ENCODE measurements around the gene JMJD1C. TPM values are rescaled to one million over a fixed set of nuclear protein-coding genes. Genes with fewer than 3 reads are reported as not detected.

Gene JMJD1C
- total RNA-seq, 1 experiment from 2014 or later, result 66.3 TPM

DNA sequence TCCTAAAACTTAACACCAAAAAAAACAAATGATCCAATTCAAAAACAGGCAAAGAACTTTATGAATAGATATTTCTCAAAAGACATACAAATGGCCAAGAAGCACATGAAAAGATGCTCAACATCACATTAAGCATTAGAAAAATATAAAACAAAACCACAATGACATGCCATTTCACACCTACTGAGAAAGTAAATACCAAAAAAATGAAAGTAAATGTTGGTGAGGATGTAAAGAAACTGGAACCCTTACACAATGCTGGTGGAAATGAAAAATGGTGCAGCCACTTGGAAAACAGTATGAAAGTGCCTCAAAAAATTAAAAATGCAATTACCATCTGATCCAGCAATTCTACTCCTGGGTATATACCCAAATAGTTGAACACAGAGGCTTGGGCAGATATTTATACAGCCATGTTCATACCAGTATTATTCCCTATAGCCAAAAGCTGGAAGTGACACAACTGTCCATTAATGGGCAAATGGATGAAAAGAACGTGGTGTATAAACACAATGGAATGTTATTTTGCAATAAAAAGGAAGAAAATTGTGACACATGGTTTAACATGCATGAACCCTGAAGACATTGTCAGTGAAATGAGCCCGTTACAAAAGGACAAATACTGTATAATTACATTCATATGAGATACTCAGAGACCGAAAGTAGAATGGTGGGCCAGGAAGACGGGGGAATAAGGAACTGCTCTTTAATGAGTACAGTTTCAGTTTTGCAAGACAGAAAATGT, 89.0 kb downstream of the JMJD1C start:
- POLR2A ChIA-PET, result no interaction called here
- intact Hi-C loops (cut with micrococcal nuclease), result no loop called here
- H3K27ac ChIP-seq (ENCODE audit: low read depth, low read length), result no peak overlapping the region

DNA sequence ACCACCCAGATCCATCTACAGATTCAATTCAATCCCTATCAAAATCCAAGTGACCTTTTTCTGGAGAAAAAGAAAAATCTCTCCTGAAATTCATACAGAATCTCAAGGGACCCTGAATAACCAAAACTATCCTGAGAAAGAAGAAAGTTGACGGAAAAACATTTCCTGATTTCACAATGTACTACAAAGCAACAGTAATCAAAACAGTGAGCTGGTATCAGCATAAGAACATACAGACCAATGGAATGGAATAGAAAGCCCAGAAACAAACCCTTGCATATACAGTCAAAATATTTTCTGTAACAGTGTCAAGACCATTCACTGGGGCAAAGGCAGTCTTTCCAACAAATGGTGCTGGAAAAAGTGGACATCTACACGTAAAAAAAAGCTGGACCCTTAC, 89.9 kb downstream of the JMJD1C start:
- no peak overlapping the region for H3K4me3 ChIP-seq (replicated peaks in 1 of 2; ENCODE audit: low read depth in 1 of 2, low read length in 2 of 2)
- no peak overlapping the region for H3K27ac ChIP-seq (ENCODE audit: low read depth, low read length)
- CTCF ChIA-PET, result no interaction called here
- no peaks in the 10 kb centered on the region for H3K36me3 ChIP-seq (ENCODE audit: control insufficient read depth in 1 of 2, insufficient read depth in 2 of 2, low read length in 2 of 2)
- no TSS peak for BruUV-seq (replicated peaks)
- intact Hi-C loops (cut with micrococcal nuclease), result no loop called here
- H3K79me2 ChIP-seq (ENCODE audit: insufficient read depth, low read length), result peaks cover 51% of the 10 kb centered on the region
- H2AFZ ChIP-seq (ENCODE audit: low read depth, low read length, poor library complexity, severe bottlenecking), result no peak overlapping the region
- POLR2A ChIA-PET, result no interaction called here
- H3K9me2 ChIP-seq (ENCODE audit: insufficient read depth), result 0 out of 2 replicates have a peak, but pooled peaks cover 5% of the 10 kb centered on the region
- no peaks in the 10 kb centered on the region for H3K4me1 ChIP-seq (ENCODE audit: control insufficient read depth in 1 of 2, insufficient read depth in 2 of 2, low read length in 2 of 2)
- DNase-seq (ENCODE audit: low read depth, low spot score) (no peak), ATAC-seq (no peak)
- H4K20me1 ChIP-seq (ENCODE audit: insufficient read depth), result no peaks in the 10 kb centered on the region; the same call in 1 of the 2 replicates
- RAD21 ChIA-PET (ENCODE audit: low non-redundant PET in 1 of 2, low total read pairs in 2 of 2, uncharacterized antibody in 2 of 2, unreplicated experiment in 2 of 2), result interaction anchor here in 1 of 2 experiments (0.6 kb wide), 1 partner anchor 113 kb away, joined by 3 read pairs; no protein-coding TSS in a partner anchor
- no peak overlapping the region for H3K9ac ChIP-seq (ENCODE audit: low read length)
- H3K4me2 ChIP-seq (ENCODE audit: low read length), result no peak overlapping the region
- H3K9me3 ChIP-seq (ENCODE audit: control insufficient read depth in 1 of 2, insufficient read depth in 1 of 2, low read depth in 1 of 2, low read length in 2 of 2), result no peaks in the 10 kb centered on the region
- no peaks in the 10 kb centered on the region for H3K27me3 ChIP-seq (ENCODE audit: insufficient read depth, low read length)
- TF ChIP-seq, protein P1, sequence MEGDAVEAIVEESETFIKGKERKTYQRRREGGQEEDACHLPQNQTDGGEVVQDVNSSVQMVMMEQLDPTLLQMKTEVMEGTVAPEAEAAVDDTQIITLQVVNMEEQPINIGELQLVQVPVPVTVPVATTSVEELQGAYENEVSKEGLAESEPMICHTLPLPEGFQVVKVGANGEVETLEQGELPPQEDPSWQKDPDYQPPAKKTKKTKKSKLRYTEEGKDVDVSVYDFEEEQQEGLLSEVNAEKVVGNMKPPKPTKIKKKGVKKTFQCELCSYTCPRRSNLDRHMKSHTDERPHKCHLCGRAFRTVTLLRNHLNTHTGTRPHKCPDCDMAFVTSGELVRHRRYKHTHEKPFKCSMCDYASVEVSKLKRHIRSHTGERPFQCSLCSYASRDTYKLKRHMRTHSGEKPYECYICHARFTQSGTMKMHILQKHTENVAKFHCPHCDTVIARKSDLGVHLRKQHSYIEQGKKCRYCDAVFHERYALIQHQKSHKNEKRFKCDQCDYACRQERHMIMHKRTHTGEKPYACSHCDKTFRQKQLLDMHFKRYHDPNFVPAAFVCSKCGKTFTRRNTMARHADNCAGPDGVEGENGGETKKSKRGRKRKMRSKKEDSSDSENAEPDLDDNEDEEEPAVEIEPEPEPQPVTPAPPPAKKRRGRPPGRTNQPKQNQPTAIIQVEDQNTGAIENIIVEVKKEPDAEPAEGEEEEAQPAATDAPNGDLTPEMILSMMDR (IDR thresholded peaks at IDR 0.05 in 2 of 3, conservative IDR thresholded peaks at IDR 0.05 in 1 of 3; ENCODE audit: borderline replicate concordance in 1 of 3, insufficient read depth in 1 of 3, low read depth in 2 of 3, low read length in 2 of 3), result no peak
- TF ChIP-seq EGR1 (IDR thresholded peaks at IDR 0.05; ENCODE audit: low read depth) (no peak), ZNF274 (IDR thresholded peaks at IDR 0.05; ENCODE audit: low read depth, low read length) (no peak), SP1 (IDR thresholded peaks at IDR 0.05; ENCODE audit: low read depth) (no peak), TCF7L2 (IDR thresholded peaks at IDR 0.05; ENCODE audit: borderline replicate concordance, extremely low read depth, insufficient read depth, insufficient read length) (no peak), POLR2AphosphoS5 (IDR thresholded peaks at IDR 0.05; ENCODE audit: low read depth, low read length) (no peak)
- TF ChIP-seq, protein P2, sequence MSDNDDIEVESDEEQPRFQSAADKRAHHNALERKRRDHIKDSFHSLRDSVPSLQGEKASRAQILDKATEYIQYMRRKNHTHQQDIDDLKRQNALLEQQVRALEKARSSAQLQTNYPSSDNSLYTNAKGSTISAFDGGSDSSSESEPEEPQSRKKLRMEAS (IDR thresholded peaks at IDR 0.05), result no peak
- TF ChIP-seq, protein P3, sequence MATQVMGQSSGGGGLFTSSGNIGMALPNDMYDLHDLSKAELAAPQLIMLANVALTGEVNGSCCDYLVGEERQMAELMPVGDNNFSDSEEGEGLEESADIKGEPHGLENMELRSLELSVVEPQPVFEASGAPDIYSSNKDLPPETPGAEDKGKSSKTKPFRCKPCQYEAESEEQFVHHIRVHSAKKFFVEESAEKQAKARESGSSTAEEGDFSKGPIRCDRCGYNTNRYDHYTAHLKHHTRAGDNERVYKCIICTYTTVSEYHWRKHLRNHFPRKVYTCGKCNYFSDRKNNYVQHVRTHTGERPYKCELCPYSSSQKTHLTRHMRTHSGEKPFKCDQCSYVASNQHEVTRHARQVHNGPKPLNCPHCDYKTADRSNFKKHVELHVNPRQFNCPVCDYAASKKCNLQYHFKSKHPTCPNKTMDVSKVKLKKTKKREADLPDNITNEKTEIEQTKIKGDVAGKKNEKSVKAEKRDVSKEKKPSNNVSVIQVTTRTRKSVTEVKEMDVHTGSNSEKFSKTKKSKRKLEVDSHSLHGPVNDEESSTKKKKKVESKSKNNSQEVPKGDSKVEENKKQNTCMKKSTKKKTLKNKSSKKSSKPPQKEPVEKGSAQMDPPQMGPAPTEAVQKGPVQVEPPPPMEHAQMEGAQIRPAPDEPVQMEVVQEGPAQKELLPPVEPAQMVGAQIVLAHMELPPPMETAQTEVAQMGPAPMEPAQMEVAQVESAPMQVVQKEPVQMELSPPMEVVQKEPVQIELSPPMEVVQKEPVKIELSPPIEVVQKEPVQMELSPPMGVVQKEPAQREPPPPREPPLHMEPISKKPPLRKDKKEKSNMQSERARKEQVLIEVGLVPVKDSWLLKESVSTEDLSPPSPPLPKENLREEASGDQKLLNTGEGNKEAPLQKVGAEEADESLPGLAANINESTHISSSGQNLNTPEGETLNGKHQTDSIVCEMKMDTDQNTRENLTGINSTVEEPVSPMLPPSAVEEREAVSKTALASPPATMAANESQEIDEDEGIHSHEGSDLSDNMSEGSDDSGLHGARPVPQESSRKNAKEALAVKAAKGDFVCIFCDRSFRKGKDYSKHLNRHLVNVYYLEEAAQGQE (IDR thresholded peaks at IDR 0.05; ENCODE audit: low read depth), result no peak
- TF ChIP-seq, protein P4, sequence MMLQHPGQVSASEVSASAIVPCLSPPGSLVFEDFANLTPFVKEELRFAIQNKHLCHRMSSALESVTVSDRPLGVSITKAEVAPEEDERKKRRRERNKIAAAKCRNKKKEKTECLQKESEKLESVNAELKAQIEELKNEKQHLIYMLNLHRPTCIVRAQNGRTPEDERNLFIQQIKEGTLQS (IDR thresholded peaks at IDR 0.05), result no peak

More for the DNA sequence above, 89.0 kb downstream of the JMJD1C start:
- Histone ChIP-seq H3K79me2 (ENCODE audit: insufficient read depth, low read length) (peaks cover 50% of the 10 kb centered on the region), H3K36me3 (ENCODE audit: control insufficient read depth in 1 of 2, insufficient read depth in 2 of 2, low read length in 2 of 2) (no peaks in the 10 kb centered on the region), H3K9me2 (ENCODE audit: insufficient read depth) (0 out of 2 replicates have a peak, but pooled peaks cover 5% of the 10 kb centered on the region), H2AFZ (ENCODE audit: low read depth, low read length, poor library complexity, severe bottlenecking) (no peak overlapping the region), H3K9me3 (ENCODE audit: control insufficient read depth in 1 of 2, insufficient read depth in 1 of 2, low read depth in 1 of 2, low read length in 2 of 2) (no peaks in the 10 kb centered on the region), H4K20me1 (ENCODE audit: insufficient read depth) (no peaks in the 10 kb centered on the region; the same call in 1 of the 2 replicates), H3K27me3 (ENCODE audit: insufficient read depth, low read length) (no peaks in the 10 kb centered on the region), H3K9ac (ENCODE audit: low read length) (no peak overlapping the region), H3K4me2 (ENCODE audit: low read length) (no peak overlapping the region), H3K4me1 (ENCODE audit: control insufficient read depth in 1 of 2, insufficient read depth in 2 of 2, low read length in 2 of 2) (no peaks in the 10 kb centered on the region), H3K4me3 (replicated peaks in 1 of 2; ENCODE audit: low read depth in 1 of 2, low read length in 2 of 2) (no peak overlapping the region)
- no TSS peak for BruUV-seq (replicated peaks)
- no peak for TF ChIP-seq ELF1 (IDR thresholded peaks at IDR 0.05; ENCODE audit: borderline replicate concordance, low read depth)
- no peak for TF ChIP-seq JUND (IDR thresholded peaks at IDR 0.05)
- TF ChIP-seq RAD21 (IDR thresholded peaks at IDR 0.05; ENCODE audit: low read depth), result no peak
- TF ChIP-seq YY1 (IDR thresholded peaks at IDR 0.05; ENCODE audit: extremely low read depth, insufficient replicate concordance, low read depth, low read length), result no peak
- no peak for TF ChIP-seq EZH2 (IDR thresholded peaks at IDR 0.05)
- ATAC-seq (no peak), DNase-seq (ENCODE audit: low read depth, low spot score) (no peak)
- CTCF ChIA-PET, result no interaction called here
- RAD21 ChIA-PET (ENCODE audit: low non-redundant PET in 1 of 2, low total read pairs in 2 of 2, uncharacterized antibody in 2 of 2, unreplicated experiment in 2 of 2), result no interaction called here

All from HCT116 (cell line).